HG02884 (cell line): ENCODE data around the gene ADAMTS17.
A peak's percentile ranks its signal among the peaks of the same experiment; 100 is the strongest.
"Not testable (repeated sequence)": the region's sequence is repeated elsewhere in the genome, so short reads cannot be mapped to it uniquely, and the experiment has no call there.

Experiments used
- ATAC-seq: cut with Tn5 transposase; IDR thresholded peaks from one replicate; pipeline ENCODE4 v1.9.1; 2021; ENCODE audit warnings: mild to moderate bottlenecking, moderate library complexity; ENCODE audit not compliant: unreplicated experiment

The ADAMTS17 gene

GRCh38 chr15:99929266-99929665 is 412.5 kb downstream of the ADAMTS17 start:
- ATAC-seq: no peak

- ATAC-seq: peak; percentile 90
Observed at GRCh38 chr15:99928429-99928981, 413.3 kb downstream of the ADAMTS17 start.

DNA sequence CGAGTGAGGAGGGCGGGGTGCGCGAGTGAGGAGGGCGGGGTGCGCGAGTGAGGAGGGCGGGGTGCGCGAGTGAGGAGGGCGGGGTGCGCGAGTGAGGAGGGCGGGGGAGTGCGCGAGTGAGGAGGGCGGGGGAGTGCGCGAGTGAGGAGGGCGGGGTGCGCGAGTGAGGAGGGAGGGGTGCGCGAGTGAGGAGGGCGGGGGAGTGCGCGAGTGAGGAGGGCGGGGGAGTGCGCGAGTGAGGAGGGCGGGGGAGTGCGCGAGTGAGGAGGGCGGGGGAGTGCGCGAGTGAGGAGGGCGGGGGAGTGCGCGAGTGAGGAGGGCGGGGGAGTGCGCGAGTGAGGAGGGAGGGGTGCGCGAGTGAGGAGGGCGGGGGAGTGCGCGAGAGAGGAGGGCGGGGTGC is 415.2 kb downstream of the ADAMTS17 start:
- ATAC-seq: not testable (repeated sequence)

- no peak for ATAC-seq
Observed at GRCh38 chr15:99925661-99926461, 415.9 kb downstream of the ADAMTS17 start.

GRCh38 chr15:99923711-99924110 is 418.1 kb downstream of the ADAMTS17 start:
- ATAC-seq: no peak
